Endothelial cell of umbilical vein (primary cell): ENCODE data around the gene RNF121. TPM values are rescaled to one million over a fixed set of nuclear protein-coding genes. Genes with fewer than 3 reads are reported as not detected.

Experiments
- BruUV-seq: library from RNA; stranded (reverse); fragments of 400-500 nt; replicated peaks from 2 replicates; lab custom pipeline; 2021; lab: Mats Ljungman, UMichigan
- CTCF ChIA-PET: fragments of 300-600, 350-600 bp; sonication (Branson Sonifier 250); formaldehyde crosslinking; loops from one replicate; lab custom pipeline; 2021; ENCODE audit warnings: antibody characterized with exemption, inconsistent platforms; lab: Charles Lee
- POLR2A ChIA-PET: fragments of 300-600, 350-600 bp; sonication (Branson Sonifier 250); formaldehyde crosslinking; loops from one replicate; lab custom pipeline; 2021; ENCODE audit warnings: antibody characterized with exemption, inconsistent platforms; lab: Charles Lee
- DNase-seq: peaks from one replicate; pipeline ENCODE4 v3.0.0-alpha.2; 2011; ENCODE audit warnings: low read depth, low spot score
- FAIRE-seq: peaks from 2 replicates; lab custom pipeline; 2011; peaks lifted over from hg19 to GRCh38; lab: Jason Lieb, UNC
- H2AFZ ChIP-seq: 2 replicates; pipeline ENCODE4 v1.6.0; 2012; ENCODE audit warnings: low read depth, low read length, control low read depth, inconsistent platforms
- H3K27ac ChIP-seq: 2 replicates; pipeline ENCODE4 v1.5.1; 2011; ENCODE audit warnings: low read depth, mild to moderate bottlenecking, control low read depth, low read length, moderate library complexity; ENCODE audit not compliant: insufficient read depth
- H3K27me3 ChIP-seq, 2 experiments: 2 replicates each; pipeline versions ENCODE4 v1.6.0 to v1.6.1; 2011; ENCODE audit warnings: low read length in 2 of 2, mixed read lengths in 1 of 2; ENCODE audit not compliant: control insufficient read depth in 2 of 2, insufficient read depth in 2 of 2
- H3K36me3 ChIP-seq, 2 experiments: 2 replicates in 1 of 2; 3 replicates in 1 of 2; pipeline ENCODE4 v1.5.1; 2011; ENCODE audit warnings: low read length in 2 of 2, mild to moderate bottlenecking in 1 of 2, moderate library complexity in 1 of 2; ENCODE audit not compliant: control insufficient read depth in 2 of 2, insufficient read depth in 2 of 2; ENCODE audit errors: extremely low read depth in 1 of 2
- H3K4me1 ChIP-seq: 3 replicates; pipeline ENCODE4 v1.5.1; 2011; ENCODE audit warnings: mild to moderate bottlenecking, low read length; ENCODE audit not compliant: control insufficient read depth, insufficient read depth; ENCODE audit errors: extremely low read depth
- H3K4me2 ChIP-seq: 2 replicates; pipeline ENCODE4 v1.6.1; 2011; ENCODE audit warnings: low read length, control low read depth, mixed read lengths; ENCODE audit not compliant: insufficient read depth
- H3K4me3 ChIP-seq, 3 experiments: fragments of 200-600 bp in 1 of 3; sonication (generic), shearing (Covaris generic) in 1 of 3; replicated peaks in 1 of 3; 2 replicates each; pipeline ENCODE4 v1.5.1; 2011 to 2016; ENCODE audit warnings: control low read depth in 3 of 3, low read length in 3 of 3, mild to moderate bottlenecking in 2 of 3, inconsistent platforms in 1 of 3, low read depth in 1 of 3, moderate library complexity in 1 of 3; ENCODE audit not compliant: insufficient read depth in 1 of 3
- H3K79me2 ChIP-seq: 2 replicates; pipeline ENCODE4 v1.6.0; 2012; ENCODE audit warnings: low read length, inconsistent platforms; ENCODE audit not compliant: control insufficient read depth, insufficient read depth
- H3K9ac ChIP-seq: replicated peaks from 2 replicates; pipeline ENCODE3; 2011; ENCODE audit warnings: low read length, control low read depth; ENCODE audit not compliant: insufficient read depth; ENCODE audit errors: extremely low read depth
- H3K9me1 ChIP-seq: replicated peaks from 3 replicates; pipeline ENCODE4 v1.6.0; 2011; ENCODE audit warnings: mild to moderate bottlenecking, low read length; ENCODE audit not compliant: control insufficient read depth, insufficient read depth; ENCODE audit errors: extremely low read depth
- H3K9me3 ChIP-seq: replicated peaks from 2 replicates; pipeline ENCODE4 v1.5.1; 2012; ENCODE audit warnings: low read length, inconsistent platforms; ENCODE audit not compliant: control insufficient read depth, insufficient read depth
- H4K20me1 ChIP-seq: replicated peaks from 2 replicates; pipeline ENCODE3; 2011; ENCODE audit warnings: mild to moderate bottlenecking, low read length; ENCODE audit not compliant: control insufficient read depth, insufficient read depth; ENCODE audit errors: extremely low read depth
- CTCF ChIP-seq, 2 donors: IDR thresholded peaks; 1 replicate in 1 of 2; 2 replicates in 1 of 2; pipeline ENCODE4 v1.5.1; 2011; ENCODE audit warnings: low read length in 2 of 2, mild to moderate bottlenecking in 2 of 2, moderate library complexity in 2 of 2, control low read depth in 1 of 2, inconsistent platforms in 1 of 2, low read depth in 1 of 2; ENCODE audit not compliant: insufficient read depth in 1 of 2; ENCODE audit errors: extremely low read depth in 1 of 2
- EZH2 ChIP-seq: IDR thresholded peaks from 2 replicates; pipeline ENCODE4 v1.6.1; 2012; ENCODE audit warnings: borderline replicate concordance, low read depth, mild to moderate bottlenecking, moderate library complexity, low read length, inconsistent platforms; ENCODE audit not compliant: severe bottlenecking
- FOS ChIP-seq: IDR thresholded peaks from 2 replicates; pipeline ENCODE4 v1.6.1; 2011; ENCODE audit warnings: mild to moderate bottlenecking, low read length, moderate library complexity, borderline replicate concordance; ENCODE audit not compliant: insufficient read depth
- GATA2 ChIP-seq: IDR thresholded peaks from 2 replicates; pipeline ENCODE4 v1.7.0; 2011; ENCODE audit warnings: low read depth, mild to moderate bottlenecking, moderate library complexity, mixed read lengths, low read length; ENCODE audit not compliant: insufficient read length, insufficient read depth
- JUN ChIP-seq: IDR thresholded peaks from 2 replicates; pipeline ENCODE4 v1.6.1; 2011; ENCODE audit warnings: borderline replicate concordance, low read depth; ENCODE audit not compliant: insufficient read length, insufficient read depth
- MAX ChIP-seq: IDR thresholded peaks from 2 replicates; pipeline ENCODE4 v1.6.1; 2011; ENCODE audit not compliant: insufficient read depth, insufficient read length
- MYC ChIP-seq: IDR thresholded peaks from one replicate; pipeline ENCODE4 v1.6.1; 2011; ENCODE audit warnings: mild to moderate bottlenecking, low read depth, low read length
- POLR2A ChIP-seq: IDR thresholded peaks from 2 replicates; pipeline ENCODE4 v1.6.1; 2012; ENCODE audit warnings: low read depth, mild to moderate bottlenecking, control low read depth, low read length
- POLR2AphosphoS5 ChIP-seq: IDR thresholded peaks from 2 replicates; pipeline ENCODE4 v1.6.1; 2012; ENCODE audit warnings: low read depth, mild to moderate bottlenecking, control low read depth, low read length, moderate library complexity; ENCODE audit not compliant: insufficient read depth
- dilution Hi-C: fragments of 300-500 bp; cut with MboI; formaldehyde crosslinking; loops from one replicate; pipeline ENCODE4 v1.15.0; 2019; ENCODE audit warnings: low sequenced_read_pairs; ENCODE audit not compliant: extremely low pct_ligation_motif_present
- intact Hi-C: fragments of 100-400 bp; cut with micrococcal nuclease; formaldehyde crosslinking; loops from one replicate; pipeline ENCODE4 v1.10.0; 2022
- polyA plus RNA-seq, 4 experiments: library from polyadenylated mRNA; depleted of rRNA in 3 of 4; stranded (reverse) in 3 of 4; unstranded in 1 of 4; fragments of >200 nt; gene quantifications; 2 replicates each; pipeline versions ENCODE4 v1.2.1 to v1.2.3, GENCODE V29; 2011 to 2012; ENCODE audit warnings: missing spikeins in 1 of 4
- total RNA-seq: library from RNA; stranded (reverse); gene quantifications from 2 replicates; pipeline ENCODE4 v1.2.3, GENCODE V29; 2021

Gene RNF121
- total and polyA plus RNA-seq, 2 donors (not counting 3 experiments of a cell fraction or from before 2014, with no cell fraction given): 61.4 to 99.9 TPM

GRCh38 chr11:71997594-71997993 is 68.7 kb downstream of the RNF121 start:
- no peaks in the 10 kb centered on the region for H3K9me1 ChIP-seq
- intact Hi-C loops: no loop called here
- H4K20me1 ChIP-seq: no peaks in the 10 kb centered on the region
- H3K27me3 ChIP-seq: no peaks in the 10 kb centered on the region
- no TSS peak for BruUV-seq
- peaks cover 3 to 24% of the 10 kb centered on the region in 2 experiments for H3K36me3 ChIP-seq
- dilution Hi-C loops: no loop called here
- no peak overlapping the region for H3K4me3 ChIP-seq
- FAIRE-seq (no peak), DNase-seq (no peak)
- no peak overlapping the region for H3K27ac ChIP-seq
- no peak overlapping the region for H2AFZ ChIP-seq
- CTCF ChIA-PET: interaction anchor here (1.2 kb wide), 1 partner anchor 20 kb away, joined by 3 read pairs; no protein-coding TSS in a partner anchor
- no peaks in the 10 kb centered on the region for H3K9me3 ChIP-seq
- POLR2A ChIA-PET: interaction anchor here (0.5 to 1.3 kb wide), 2 partner anchors 69 to 208 kb away, joined by 3 read pairs; partner anchors contain the start of genes RNF121 and XNDC1N
- H3K4me1 ChIP-seq: peaks cover 8% of the 10 kb centered on the region
- no peak for TF ChIP-seq JUN
- no peak for TF ChIP-seq FOS
- TF ChIP-seq GATA2: no peak
- no peak for TF ChIP-seq MAX
- no peak overlapping the region for H3K4me2 ChIP-seq
- H3K79me2 ChIP-seq: peaks cover 8% of the 10 kb centered on the region
- no peak overlapping the region for H3K9ac ChIP-seq

- Histone ChIP-seq H2AFZ (no peak overlapping the region), H3K9me1 (no peaks in the 10 kb centered on the region), H3K4me2 (no peak overlapping the region), H3K27ac (no peak overlapping the region), H3K4me3 (no peak overlapping the region), H3K4me1 (peaks cover 8% of the 10 kb centered on the region), H3K79me2 (peaks cover 6% of the 10 kb centered on the region), H4K20me1 (no peaks in the 10 kb centered on the region), H3K9ac (no peak overlapping the region), H3K27me3 (no peaks in the 10 kb centered on the region), H3K36me3 (peaks cover 5 to 27% of the 10 kb centered on the region in 2 experiments), H3K9me3 (no peaks in the 10 kb centered on the region)
- TF ChIP-seq MYC (no peak), EZH2 (no peak), POLR2A (no peak), FOS (no peak), GATA2 (no peak), POLR2AphosphoS5 (no peak), JUN (no peak), CTCF (IDR thresholded peaks at IDR 0.05; ENCODE audit: extremely low read depth in 1 of 2, insufficient read depth in 1 of 2, low read depth in 1 of 2, low read length in 2 of 2) (no peak), MAX (no peak)
- dilution Hi-C loops (no loop called here), intact Hi-C loops (no loop called here)
- ChIA-PET POLR2A (interaction anchor here (1.3 kb wide), 1 partner anchor 69 kb away, joined by 3 read pairs; the partner anchor contains the start of genes RNF121 and XNDC1N), CTCF (interaction anchor here (1.2 kb wide), 1 partner anchor 21 kb away, joined by 3 read pairs; no protein-coding TSS in a partner anchor)
- DNase-seq: no peak
- FAIRE-seq: no peak
- no TSS peak for BruUV-seq
Observed at GRCh38 chr11:71998061-71998460, 69.2 kb downstream of the RNF121 start.
